GM18951 (cell line): ENCODE data around the gene EHBP1.

Experiments
- POLR2A ChIP-seq: IDR thresholded peaks from 4 replicates; pipeline ENCODE4 v1.6.1; 2011; ENCODE audit warnings: mild to moderate bottlenecking; ENCODE audit not compliant: insufficient read length, insufficient read depth; ENCODE audit errors: extremely low read depth
- in situ Hi-C: fragments of 300-500 bp; cut with MboI; formaldehyde crosslinking; loops from one replicate; pipeline ENCODE4 v1.12.0; 2022; ENCODE audit warnings: low sequenced_read_pairs, mixed read lengths, inconsistent platforms; ENCODE audit not compliant: unreplicated experiment

The EHBP1 gene

GRCh38 chr2:62974999-62975398 is 269.5 kb downstream of the EHBP1 start:
- no peak for TF ChIP-seq POLR2A
- in situ Hi-C loops = no loop called here

- in situ Hi-C loops = no loop called here
- TF ChIP-seq POLR2A = no peak
Measured at GRCh38 chr2:62991605-62992004, 286.1 kb downstream of the EHBP1 start.

- no peak for TF ChIP-seq POLR2A
- in situ Hi-C loops = no loop called here
Measured at GRCh38 chr2:62992561-62992960, 287.0 kb downstream of the EHBP1 start.

- in situ Hi-C loops = no loop called here
- no peak for TF ChIP-seq POLR2A
Measured at GRCh38 chr2:62994206-62994605, 288.7 kb downstream of the EHBP1 start.

- no peak for TF ChIP-seq POLR2A
- in situ Hi-C loops = no loop called here
Measured at GRCh38 chr2:62996534-62997186, 291.1 kb downstream of the EHBP1 start.

- no peak for TF ChIP-seq POLR2A
- in situ Hi-C loops = no loop called here
Measured at GRCh38 chr2:62998949-62999348, 293.4 kb downstream of the EHBP1 start.

- in situ Hi-C loops = no loop called here
- no peak for TF ChIP-seq POLR2A
Measured at GRCh38 chr2:62999905-63000304, 294.4 kb downstream of the EHBP1 start.

- TF ChIP-seq POLR2A = no peak
- in situ Hi-C loops = no loop called here
Measured at GRCh38 chr2:63000801-63001200, 295.3 kb downstream of the EHBP1 start.

GRCh38 chr2:63001576-63001975 is 296.1 kb downstream of the EHBP1 start:
- in situ Hi-C loops = no loop called here
- TF ChIP-seq POLR2A = no peak

- TF ChIP-seq POLR2A = no peak
- in situ Hi-C loops = no loop called here
Measured at GRCh38 chr2:63003351-63003750, 297.8 kb downstream of the EHBP1 start.

- in situ Hi-C loops = no loop called here
- TF ChIP-seq POLR2A = no peak
Measured at GRCh38 chr2:63007813-63008458, 302.4 kb downstream of the EHBP1 start.

- TF ChIP-seq POLR2A = no peak
- in situ Hi-C loops = no loop called here
Measured at GRCh38 chr2:63008838-63009237, 303.3 kb downstream of the EHBP1 start.

GRCh38 chr2:63009490-63009889 is 304.0 kb downstream of the EHBP1 start:
- in situ Hi-C loops = no loop called here
- TF ChIP-seq POLR2A = no peak

GRCh38 chr2:63012541-63012940 is 307.0 kb downstream of the EHBP1 start:
- in situ Hi-C loops = no loop called here
- TF ChIP-seq POLR2A = no peak
